ENCODE measurements around the gene COLEC11. TPM values are rescaled to one million over a fixed set of nuclear protein-coding genes. Genes with fewer than 3 reads are reported as not detected.

Gene COLEC11
- total and polyA plus RNA-seq, 10 of the 15 experiments (the other 5 are each of a cell fraction or from before 2014, with no cell fraction given) = 0.08 to 0.74 (median 0.14) TPM; not detected in 4

GRCh38 chr2:3600256-3600855, 5.4 kb downstream of the COLEC11 start (continued):
- no peak for TF ChIP-seq RELA (IDR thresholded peaks at IDR 0.05; ENCODE audit: borderline replicate concordance, partially characterized antibody)
- TF ChIP-seq IRF5 (IDR thresholded peaks at IDR 0.05; ENCODE audit: borderline replicate concordance) = no peak

- Histone ChIP-seq H2AFZ (ENCODE audit: control insufficient read depth, low read depth, low read length) (no peak overlapping the region), H3K79me2 (ENCODE audit: control insufficient read depth, insufficient read depth, low read length) (no peaks in the 10 kb centered on the region), H3K9ac (ENCODE audit: control insufficient read depth, insufficient read depth, low read length) (no peak overlapping the region), H4K20me1 (ENCODE audit: control insufficient read depth, insufficient read depth) (no peaks in the 10 kb centered on the region; the same call in 1 of the 2 replicates), H3K4me3 (no peak overlapping the region), H3K27ac (ENCODE audit: control insufficient read depth, insufficient read depth) (no peak overlapping the region), H3K27me3 (replicated peaks in 1 of 2; ENCODE audit: control insufficient read depth in 2 of 2, insufficient read depth in 2 of 2, low read length in 1 of 2) (no peaks in the 10 kb centered on the region), H3K36me3 (ENCODE audit: control insufficient read depth in 2 of 2, insufficient read depth in 2 of 2, low read length in 1 of 2) (no peaks in the 10 kb centered on the region), H3K4me2 (ENCODE audit: control insufficient read depth, insufficient read depth) (no peak overlapping the region), H3K4me1 (ENCODE audit: control insufficient read depth, insufficient read depth, low read length) (peaks cover 8% of the 10 kb centered on the region), H3K9me3 (replicated peaks; ENCODE audit: control insufficient read depth, insufficient read depth, low read length) (no peaks in the 10 kb centered on the region)
- no peak for FAIRE-seq
- no peak for DNase-seq (ENCODE audit: low read depth, low spot score)
- RAD21 ChIA-PET (ENCODE audit: unreplicated experiment) = no interaction called here
- intact Hi-C loops (cut with micrococcal nuclease; ENCODE audit: unreplicated experiment) (no loop called here), in situ Hi-C loops (cut with MboI) (no loop called here)
- BruUV-seq (replicated peaks) = no TSS peak
- CTCF ChIA-PET = no interaction called here
- 75% methylated on average over 22 of the region's 22 CpGs for WGBS (ENCODE audit: insufficient coverage, insufficient replicate concordance, low lambda C conversion rate, missing lambda C conversion rate)
- no peak for ATAC-seq
- POLR2A ChIA-PET = no interaction called here
- SMC1A ChIA-PET (ENCODE audit: uncharacterized antibody, unreplicated experiment) = no interaction called here
- TF ChIP-seq RFX5 (IDR thresholded peaks at IDR 0.05; ENCODE audit: low read depth, low read length) (no peak), CHD4 (IDR thresholded peaks at IDR 0.05) (no peak), CBX3 (IDR thresholded peaks at IDR 0.05; ENCODE audit: borderline replicate concordance, low read depth) (no peak), KDM1A (IDR thresholded peaks at IDR 0.05; ENCODE audit: borderline replicate concordance) (no peak), NFYB (IDR thresholded peaks at IDR 0.05; ENCODE audit: insufficient read depth, low read depth, low read length) (no peak), ZBTB4 (CRISPR knock-in tag; IDR thresholded peaks at IDR 0.05) (no peak), CUX1 (IDR thresholded peaks at IDR 0.05; ENCODE audit: insufficient replicate concordance, low read depth, low read length) (no peak), USF1 (IDR thresholded peaks at IDR 0.05; ENCODE audit: borderline replicate concordance, extremely low read length, insufficient read depth, low read depth, low read length) (no peak)
Measured at GRCh38 chr2:3601561-3602271, 6.8 kb downstream of the COLEC11 start.

Measured in GM12878 (cell line).